Activated CD8-positive, alpha-beta T cell treated with anti-CD3 and anti-CD28 coated beads, Interleukin-2, amount 10 ng/mL, durations not matched to agents 7 days and 5 days (primary cell): ENCODE data around the gene ESRRA. TPM values are rescaled to one million over a fixed set of nuclear protein-coding genes. Genes with fewer than 3 reads are reported as not detected.

ENCODE experiments used
- ATAC-seq: fragments of 150-1000 bp; cut with Tn5 transposase; one replicate; pipeline ENCODE4 v1.10.0; 2021; ENCODE audit warnings: moderate library complexity
- CTCF ChIA-PET: fragments of 350-600 bp; sonication (Branson Sonifier 250); formaldehyde crosslinking; loops from one replicate; lab custom pipeline; 2021; ENCODE audit warnings: antibody characterized with exemption; lab: Charles Lee
- POLR2A ChIA-PET: fragments of 350-600 bp; sonication (Branson Sonifier 250); formaldehyde crosslinking; loops from one replicate; lab custom pipeline; 2021; ENCODE audit warnings: antibody characterized with exemption; lab: Charles Lee
- DNase-seq: peaks from one replicate; pipeline ENCODE4 v3.0.0-alpha.2; 2020
- H3K27ac Mint-ChIP-seq: one replicate; pipeline ENCODE4 v1.8.0; 2021; ENCODE audit warnings: mild to moderate bottlenecking, mixed read lengths
- H3K27me3 Mint-ChIP-seq: one replicate; pipeline ENCODE4 v1.8.0; 2021; ENCODE audit warnings: low read depth, mixed read lengths
- H3K36me3 Mint-ChIP-seq: one replicate; pipeline ENCODE4 v1.8.0; 2021; ENCODE audit warnings: low read depth, mixed read lengths
- H3K4me1 Mint-ChIP-seq: one replicate; pipeline ENCODE4 v1.8.0; 2021; ENCODE audit warnings: low read depth, mixed read lengths
- H3K4me3 Mint-ChIP-seq: one replicate; pipeline ENCODE4 v1.8.0; 2021; ENCODE audit warnings: mild to moderate bottlenecking, mixed read lengths
- H3K9me3 Mint-ChIP-seq: one replicate; pipeline ENCODE4 v1.8.0; 2022; ENCODE audit warnings: mixed read lengths; ENCODE audit not compliant: insufficient read depth
- microRNA-seq: library from miRNA; unstranded; fragments of <30 nt; microRNA quantifications from one replicate; pipeline ENCODE4 v1.2.0, GENCODE V29; 2022
- total RNA-seq, 2 experiments: library from RNA; stranded (reverse); gene quantifications; one replicate each; pipeline ENCODE4 v1.2.3, GENCODE V29; 2021

ESRRA gene
- total RNA-seq, 2 experiments from 2014 or later, result 42.7 to 43.2 TPM

DNA sequence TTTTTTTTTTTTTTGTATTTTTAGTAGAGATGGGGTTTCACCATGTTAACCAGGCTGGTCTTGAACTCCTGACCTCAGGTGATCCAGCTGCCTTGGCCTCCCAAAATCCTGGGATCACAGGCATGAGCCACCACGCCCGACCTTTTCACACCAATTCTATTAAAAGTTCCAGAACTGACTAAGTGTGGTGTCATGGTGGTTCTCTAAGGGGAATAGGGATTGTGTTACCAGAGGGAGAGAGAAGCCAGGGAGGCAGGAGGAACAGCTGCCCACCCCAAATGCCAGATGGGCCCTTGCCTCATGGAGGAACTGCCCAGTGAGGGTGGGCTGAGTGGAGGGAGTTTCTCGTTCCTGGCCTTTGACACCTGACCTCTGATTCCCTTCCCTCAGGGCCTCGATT is 59.6 kb downstream of the ESRRA start:
- POLR2A ChIA-PET, result no interaction called here
- no peak overlapping the region for H3K4me3 Mint-ChIP-seq
- peaks cover 20% of the 10 kb centered on the region for H3K4me1 Mint-ChIP-seq
- CTCF ChIA-PET, result no interaction called here
- H3K9me3 Mint-ChIP-seq, result no peaks in the 10 kb centered on the region
- no peak overlapping the region for H3K27ac Mint-ChIP-seq
- H3K36me3 Mint-ChIP-seq, result peaks cover 69% of the 10 kb centered on the region
- H3K27me3 Mint-ChIP-seq, result no peaks in the 10 kb centered on the region
- ATAC-seq (no peak), DNase-seq (no peak)

Small RNA genes lying within 50 kb of the gene (microRNA-seq; reads per million reads assigned to microRNA genes)
- 4.6 reads per million for gene MIR7155

Other genes with a start within 250 kb of the ESRRA start
- gene MACROD1, start 139.4 kb upstream of the ESRRA start, total RNA-seq, result 10 to 100 TPM; 14.4 to 14.6 TPM
- gene STIP1, start 119.4 kb upstream of the ESRRA start, total RNA-seq, result 100 to 1,000 TPM; 335 to 340 TPM
- gene FERMT3, start 98.8 kb upstream of the ESRRA start, total RNA-seq, result 100 to 1,000 TPM; 261 to 281 TPM
- 10 to 100 TPM; 37.8 to 44.8 TPM for gene TRPT1, start 79.3 kb upstream of the ESRRA start, total RNA-seq
- gene NUDT22, start 79.2 kb upstream of the ESRRA start, total RNA-seq, result 10 to 100 TPM; 86.7 to 91.6 TPM
- 10 to 100 TPM; 38.0 to 41.3 TPM for gene DNAJC4, start 75.0 kb upstream of the ESRRA start, total RNA-seq
- 10 to 100 TPM; 81.5 to 87.8 TPM for gene VEGFB, start 70.9 kb upstream of the ESRRA start, total RNA-seq
- gene FKBP2, start 64.4 kb upstream of the ESRRA start, total RNA-seq, result 10 to 100 TPM; 26.9 to 33.0 TPM
- 100 to 1,000 TPM; 178 to 197 TPM for gene PPP1R14B, start 58.6 kb upstream of the ESRRA start, total RNA-seq
- gene PLCB3, start 54.0 kb upstream of the ESRRA start, total RNA-seq, result 10 to 100 TPM; 19.7 TPM
- gene BAD, start 20.9 kb upstream of the ESRRA start, total RNA-seq, result 10 to 100 TPM; 38.3 to 43.9 TPM
- 10 to 100 TPM; 25.3 to 26.8 TPM for gene GPR137, start 19.7 kb upstream of the ESRRA start, total RNA-seq
- not detected for gene KCNK4, start 14.2 kb upstream of the ESRRA start, total RNA-seq
- not detected for gene CATSPERZ, start 5.2 kb upstream of the ESRRA start, total RNA-seq
- 100 to 1,000 TPM; 154 to 165 TPM for gene TRMT112, start 12.0 kb downstream of the ESRRA start, total RNA-seq
- 100 to 1,000 TPM; 102 to 106 TPM for gene PRDX5, start 12.6 kb downstream of the ESRRA start, total RNA-seq
- gene CCDC88B, start 34.7 kb downstream of the ESRRA start, total RNA-seq, result 100 to 1,000 TPM; 127 TPM
- gene RPS6KA4, start 53.6 kb downstream of the ESRRA start, total RNA-seq, result 10 to 100 TPM; 39.0 to 42.3 TPM